GM19438 (cell line): ENCODE results near the gene PRKCE.

Source experiments
- ATAC-seq: cut with Tn5 transposase; IDR thresholded peaks from one replicate; pipeline ENCODE4 v1.9.1; 2021; ENCODE audit warnings: low read depth; ENCODE audit not compliant: unreplicated experiment

Gene PRKCE

DNA sequence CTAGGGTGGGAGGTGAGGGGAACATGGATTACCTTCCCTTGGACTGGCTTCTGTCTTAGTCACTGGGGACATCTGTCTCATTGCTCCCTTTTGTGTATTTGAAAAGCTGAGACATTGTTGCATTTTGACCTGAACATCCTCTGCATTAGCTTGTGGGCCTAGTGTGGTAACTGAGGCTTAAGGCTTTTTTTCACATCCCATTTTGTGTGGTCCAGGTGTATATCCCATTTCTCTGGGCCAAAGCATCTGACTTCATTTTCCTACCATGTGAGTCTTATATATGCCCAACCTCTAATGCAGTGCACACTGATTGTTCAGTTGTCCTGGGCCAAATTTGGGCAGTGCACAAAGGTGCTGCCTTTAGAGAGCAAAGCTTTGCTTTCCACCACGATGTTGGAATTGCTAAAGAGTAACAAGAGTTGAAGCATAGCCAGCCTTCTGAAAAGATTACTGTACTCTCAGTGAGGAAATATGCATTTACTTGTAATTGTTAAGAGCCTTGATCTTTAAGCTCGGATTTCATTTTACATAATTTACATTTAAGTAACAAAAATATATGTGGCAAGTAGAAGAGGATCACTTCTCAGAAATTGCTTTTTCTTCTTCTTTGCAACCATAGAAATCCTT is 13.3 kb downstream of the PRKCE start:
- no peak for ATAC-seq

DNA sequence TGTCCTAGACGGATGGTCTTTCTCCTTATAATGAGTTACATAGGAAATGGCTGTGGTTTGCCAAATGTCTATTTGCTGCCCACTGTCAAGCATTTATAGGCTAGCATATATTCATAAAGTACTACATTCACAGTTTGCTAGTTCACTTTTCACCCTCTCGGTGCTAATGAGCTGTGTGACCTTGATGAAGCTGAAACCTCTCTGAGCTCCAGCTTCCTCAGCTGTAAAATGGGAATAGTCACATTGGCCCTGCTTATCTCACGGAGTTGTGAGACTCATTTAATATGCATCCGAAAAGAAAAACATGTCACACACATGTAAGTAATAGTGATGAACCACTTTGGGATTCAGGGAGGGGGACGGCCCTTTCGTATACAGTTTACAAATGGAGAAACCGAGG is 17.0 kb downstream of the PRKCE start:
- ATAC-seq = no peak

DNA sequence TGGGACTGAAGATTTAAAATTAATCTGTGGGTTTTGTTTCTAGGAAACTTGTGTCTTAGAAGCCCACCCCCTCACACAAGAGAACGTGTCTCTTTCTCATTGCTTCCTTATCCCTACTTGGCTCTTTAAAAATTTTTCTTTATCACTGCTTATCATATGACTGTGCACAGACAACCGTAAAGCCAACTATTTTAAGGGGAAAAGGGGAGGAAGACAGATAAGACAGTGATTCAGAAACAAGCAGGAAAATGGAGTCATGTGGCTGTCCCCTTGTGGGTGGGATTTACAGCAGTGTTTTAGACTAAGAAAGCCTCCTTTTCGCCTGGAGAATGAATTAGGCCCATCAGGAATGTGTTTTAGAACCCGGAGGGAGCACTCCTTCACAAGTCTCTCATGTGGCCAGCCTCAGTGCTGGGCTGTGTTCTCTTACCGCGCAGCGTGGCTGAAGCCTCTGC is 17.6 kb downstream of the PRKCE start:
- no peak for ATAC-seq

DNA sequence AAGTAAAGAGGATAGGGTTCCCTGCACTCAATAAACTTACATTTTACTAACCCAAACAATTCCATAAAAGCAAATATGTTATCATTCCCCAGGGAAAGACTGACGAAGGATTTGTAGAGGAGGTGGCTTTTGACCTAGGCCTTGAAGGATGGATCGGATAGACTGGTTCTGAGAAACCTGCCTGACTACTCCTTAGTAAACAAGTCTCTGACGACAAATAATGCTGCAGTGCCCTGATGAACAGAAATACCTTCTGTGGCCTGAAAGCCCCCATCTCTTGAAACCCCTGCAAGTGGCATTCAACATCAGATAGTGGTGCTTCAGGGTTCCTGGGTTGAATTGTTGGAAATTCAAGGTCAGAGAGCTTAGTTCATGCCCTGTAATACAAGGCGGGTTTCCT is 19.2 kb downstream of the PRKCE start:
- ATAC-seq = no peak

DNA sequence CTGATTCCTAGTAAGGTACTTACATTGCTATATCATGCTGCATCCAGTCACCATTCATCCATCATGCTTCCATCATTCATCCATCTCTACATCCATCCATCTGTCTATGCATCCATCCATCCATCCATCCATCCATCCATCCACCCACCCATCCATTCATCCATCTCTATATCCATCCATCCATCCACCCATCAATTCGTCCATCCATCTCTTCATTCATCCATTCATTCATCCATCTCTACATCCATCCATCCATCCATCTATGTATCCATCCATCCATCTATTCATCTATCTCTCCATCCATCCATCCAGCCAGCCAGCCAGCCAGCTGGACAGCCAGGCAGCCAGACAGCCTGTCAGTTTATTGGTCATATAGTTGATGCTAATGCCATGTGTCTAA is 20.7 kb downstream of the PRKCE start:
- ATAC-seq = no peak

DNA sequence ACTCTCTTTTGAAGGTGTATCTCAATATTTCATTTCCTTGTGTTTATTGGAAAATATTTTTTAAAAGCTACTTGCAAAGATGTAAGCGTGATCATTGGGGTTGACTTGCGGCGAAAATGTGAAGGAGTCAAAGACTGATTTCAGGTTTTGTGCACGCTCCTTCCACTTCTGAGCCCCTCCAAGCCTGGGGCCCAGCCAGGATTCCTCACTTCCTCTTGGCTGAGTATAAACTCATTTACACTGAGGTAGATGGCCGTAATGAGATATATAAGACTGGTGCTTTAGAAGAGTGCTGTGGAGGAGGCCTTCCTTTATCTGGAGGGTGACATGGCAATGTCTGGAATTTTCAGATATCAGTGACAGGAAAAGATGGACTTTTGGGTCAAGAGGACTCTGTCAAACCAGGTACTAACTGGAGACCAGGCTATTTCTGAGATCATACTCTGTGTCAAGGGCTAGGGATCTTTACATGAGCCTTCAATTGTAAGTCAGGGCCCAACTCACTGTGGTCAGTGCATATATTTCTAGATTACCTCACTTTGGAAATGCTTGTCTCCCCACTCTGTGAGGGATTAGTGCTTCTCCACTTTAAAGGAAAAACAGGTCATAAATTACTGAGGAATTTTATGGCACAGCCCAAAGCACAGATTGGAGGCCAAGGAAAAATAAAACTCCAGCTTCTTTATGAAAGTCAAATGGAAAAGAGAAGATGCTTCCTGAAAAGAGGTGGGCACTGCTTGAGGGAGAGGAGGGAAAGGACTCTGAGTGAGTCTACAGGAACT is 22.8 kb downstream of the PRKCE start:
- ATAC-seq = no peak

DNA sequence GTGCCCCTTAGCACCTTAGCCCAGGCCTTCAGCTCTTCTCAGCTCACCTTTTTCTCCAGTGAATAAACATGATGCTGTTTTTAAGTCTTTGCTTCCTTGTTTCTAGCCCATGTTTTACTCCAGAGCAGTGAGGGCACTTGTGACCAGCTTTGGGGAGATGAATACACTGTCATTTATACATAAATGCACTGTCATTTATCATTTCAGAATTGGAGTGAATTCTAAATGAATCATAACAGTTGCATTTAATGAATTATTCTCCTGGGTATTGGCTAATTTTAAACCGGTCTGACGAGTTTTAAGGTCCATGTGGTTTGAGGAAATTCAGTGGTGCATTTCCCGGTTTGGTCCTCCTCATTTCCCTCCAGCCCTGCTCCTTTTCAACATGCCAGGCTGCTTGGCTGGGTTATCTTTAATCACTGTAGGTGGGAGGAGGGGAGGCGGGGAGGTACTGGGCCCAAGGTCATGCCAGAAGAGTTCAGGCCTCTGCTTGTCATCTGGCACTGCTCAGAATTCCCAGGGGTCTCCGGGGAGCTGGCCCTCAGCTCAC is 23.9 kb downstream of the PRKCE start:
- ATAC-seq = no peak

DNA sequence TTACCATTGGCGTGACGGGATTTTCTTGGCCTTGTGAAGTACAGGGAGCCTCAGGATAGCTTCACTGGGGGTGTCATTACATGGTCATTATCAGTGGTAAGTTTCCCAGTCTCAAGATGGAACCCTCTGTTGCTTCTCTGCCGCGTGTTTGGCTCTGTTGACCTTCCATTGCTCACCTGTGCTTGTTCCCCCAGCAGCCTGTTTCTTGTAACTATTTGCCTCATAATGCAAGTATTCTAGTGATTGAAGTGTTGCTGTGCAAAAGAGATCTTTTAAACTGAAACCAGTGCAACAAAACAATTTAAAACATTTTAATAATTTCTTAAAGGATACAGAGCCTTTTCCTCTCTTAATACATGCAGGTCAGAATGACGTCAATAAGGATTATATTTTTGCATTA is 24.6 kb downstream of the PRKCE start:
- no peak for ATAC-seq

DNA sequence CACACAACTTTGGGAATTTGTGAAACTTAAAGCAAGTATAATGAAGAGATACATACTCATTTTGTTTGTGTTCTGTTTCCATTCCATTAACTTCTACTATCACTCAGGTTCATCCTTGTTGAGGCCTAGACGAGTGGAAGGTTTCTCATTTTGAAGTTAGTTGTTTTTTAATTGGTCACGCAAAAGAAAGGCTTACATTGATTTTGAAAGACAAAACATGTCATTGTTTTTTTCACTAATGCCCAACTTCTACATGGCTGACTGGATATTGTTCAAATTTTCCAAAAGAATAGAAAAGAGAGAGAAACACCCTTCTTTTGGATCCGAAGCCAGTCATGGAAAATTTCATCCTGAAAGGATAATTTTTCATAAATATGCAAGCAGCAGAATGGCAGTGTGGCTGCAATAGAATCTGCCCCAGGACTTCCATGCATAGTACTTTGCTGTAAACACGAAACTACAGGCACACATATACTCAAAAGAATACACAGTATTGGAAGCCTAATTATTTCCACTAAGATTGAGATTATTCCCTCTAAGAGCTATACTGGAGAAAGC is 27.4 kb downstream of the PRKCE start:
- no peak for ATAC-seq

DNA sequence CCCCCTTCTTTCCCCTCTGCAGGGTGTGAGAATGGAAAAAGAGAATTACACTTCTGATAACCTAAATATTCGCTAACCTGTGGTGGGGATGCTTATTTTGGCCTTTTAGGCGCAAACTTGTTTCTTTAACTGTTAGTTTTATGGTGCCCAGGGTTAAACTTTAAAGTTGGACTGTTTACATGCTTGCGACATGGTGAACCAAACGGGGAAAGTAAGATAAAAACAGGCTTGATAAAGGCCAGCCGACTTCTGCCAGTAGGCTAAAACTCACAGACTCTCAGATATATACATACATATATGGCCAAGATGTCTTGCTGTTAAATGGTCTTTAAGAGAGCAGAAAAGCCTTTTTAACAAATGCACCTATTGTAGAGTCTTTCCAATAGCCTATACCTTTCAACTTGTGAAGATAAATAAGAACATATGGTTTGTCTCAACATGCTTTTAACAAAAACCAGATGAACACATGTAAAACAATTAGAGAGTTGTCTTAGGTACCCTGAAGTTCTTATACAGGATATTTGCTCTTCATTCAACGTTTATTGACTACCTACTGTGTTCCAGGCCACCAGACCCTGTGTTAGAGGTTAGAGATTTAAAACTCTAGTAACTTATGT is 29.0 kb downstream of the PRKCE start:
- ATAC-seq = no peak

DNA sequence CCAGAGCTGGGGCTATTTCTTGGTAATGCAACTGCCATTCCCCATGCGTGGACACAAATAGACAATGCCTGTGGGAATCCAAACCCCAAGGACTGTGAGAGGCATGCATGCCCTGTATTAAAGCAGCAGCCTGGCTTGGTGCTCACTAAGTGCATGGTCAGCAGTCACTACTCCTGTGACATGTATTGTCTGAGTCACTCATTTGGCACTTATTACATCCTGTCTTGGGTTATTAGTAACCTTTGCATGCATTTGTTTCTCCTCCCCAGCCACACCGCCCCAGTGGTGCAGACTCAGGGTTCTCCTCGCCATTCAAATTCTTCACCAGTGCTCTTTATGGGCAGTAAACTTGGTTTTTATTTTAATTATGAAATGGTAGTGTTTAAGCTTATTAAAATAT is 30.2 kb downstream of the PRKCE start:
- ATAC-seq = no peak

DNA sequence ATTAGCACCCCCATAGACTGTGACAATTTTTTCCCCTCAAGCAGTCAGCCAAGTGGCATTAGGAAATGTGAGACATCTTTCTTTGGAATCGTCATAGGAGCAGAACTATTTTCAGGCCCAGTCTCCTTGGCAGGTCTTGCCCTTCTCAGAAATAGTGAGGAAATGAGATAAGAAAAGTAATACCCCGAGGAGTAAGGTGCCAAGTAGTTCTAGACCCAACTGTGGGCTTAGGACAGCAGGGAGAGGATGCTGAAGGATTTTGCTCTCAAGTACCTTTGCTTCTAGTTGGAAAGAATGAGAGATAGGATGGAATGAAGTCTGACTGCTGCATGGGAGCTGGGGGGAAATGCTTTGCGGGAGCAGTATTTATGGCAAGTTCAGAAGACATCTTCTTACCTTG is 31.8 kb downstream of the PRKCE start:
- no peak for ATAC-seq

DNA sequence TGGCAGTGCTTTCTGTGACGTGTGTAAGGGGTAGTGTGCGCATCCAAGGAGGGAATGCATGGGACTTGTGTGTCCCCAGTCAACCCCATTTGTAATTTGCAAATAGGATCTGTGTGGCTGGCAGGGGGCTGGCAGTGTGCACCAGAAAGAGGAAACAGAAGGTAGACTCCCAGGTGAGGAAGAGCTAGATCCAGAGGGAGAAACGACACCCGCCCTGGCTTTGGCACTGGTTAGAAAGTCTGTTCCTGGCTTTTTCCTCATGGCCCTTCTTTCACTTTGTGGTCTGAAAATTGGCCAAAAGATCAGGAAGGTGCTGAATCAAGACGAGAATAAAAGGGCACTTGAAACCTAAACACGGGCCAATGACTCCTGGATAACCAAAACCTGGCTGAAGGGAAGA is 33.3 kb downstream of the PRKCE start:
- ATAC-seq = no peak

DNA sequence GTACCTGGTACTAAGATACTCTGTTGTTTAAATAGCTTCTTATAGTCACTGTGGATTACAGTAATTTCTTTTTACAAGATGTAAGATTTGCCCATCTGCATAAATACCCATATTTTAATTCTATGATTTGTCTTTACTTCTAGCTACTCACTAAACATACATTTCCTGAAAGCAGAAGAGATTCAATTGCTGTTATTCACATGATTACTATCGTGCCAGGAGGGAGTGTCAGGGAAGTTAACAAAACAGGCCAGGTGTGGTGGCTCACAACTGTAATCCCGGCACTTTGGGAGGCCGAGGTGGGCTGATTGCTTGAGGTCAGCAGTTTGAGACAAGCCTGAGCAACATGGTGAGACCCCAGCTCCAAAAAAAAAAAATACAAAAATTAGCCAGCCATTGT is 33.8 kb downstream of the PRKCE start:
- ATAC-seq = no peak

DNA sequence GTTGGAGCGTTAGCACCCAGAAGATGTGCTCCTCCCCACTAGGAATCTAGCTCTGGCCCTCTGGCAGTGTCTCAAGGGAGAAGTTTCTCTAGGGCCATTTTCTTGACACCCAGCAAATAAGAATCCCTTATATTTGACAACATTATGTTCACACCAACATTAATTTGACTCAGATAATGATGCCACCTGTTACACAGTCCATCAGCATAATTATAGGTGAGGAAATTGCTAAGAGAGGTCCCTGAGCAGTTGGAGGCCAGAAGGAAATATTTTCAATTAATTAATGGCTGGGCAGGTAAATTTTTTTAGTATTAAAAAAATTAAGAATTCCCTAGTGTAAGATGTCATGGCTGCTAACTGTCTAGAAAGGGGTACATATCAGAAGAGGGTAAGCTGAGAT is 36.5 kb downstream of the PRKCE start:
- no peak for ATAC-seq

DNA sequence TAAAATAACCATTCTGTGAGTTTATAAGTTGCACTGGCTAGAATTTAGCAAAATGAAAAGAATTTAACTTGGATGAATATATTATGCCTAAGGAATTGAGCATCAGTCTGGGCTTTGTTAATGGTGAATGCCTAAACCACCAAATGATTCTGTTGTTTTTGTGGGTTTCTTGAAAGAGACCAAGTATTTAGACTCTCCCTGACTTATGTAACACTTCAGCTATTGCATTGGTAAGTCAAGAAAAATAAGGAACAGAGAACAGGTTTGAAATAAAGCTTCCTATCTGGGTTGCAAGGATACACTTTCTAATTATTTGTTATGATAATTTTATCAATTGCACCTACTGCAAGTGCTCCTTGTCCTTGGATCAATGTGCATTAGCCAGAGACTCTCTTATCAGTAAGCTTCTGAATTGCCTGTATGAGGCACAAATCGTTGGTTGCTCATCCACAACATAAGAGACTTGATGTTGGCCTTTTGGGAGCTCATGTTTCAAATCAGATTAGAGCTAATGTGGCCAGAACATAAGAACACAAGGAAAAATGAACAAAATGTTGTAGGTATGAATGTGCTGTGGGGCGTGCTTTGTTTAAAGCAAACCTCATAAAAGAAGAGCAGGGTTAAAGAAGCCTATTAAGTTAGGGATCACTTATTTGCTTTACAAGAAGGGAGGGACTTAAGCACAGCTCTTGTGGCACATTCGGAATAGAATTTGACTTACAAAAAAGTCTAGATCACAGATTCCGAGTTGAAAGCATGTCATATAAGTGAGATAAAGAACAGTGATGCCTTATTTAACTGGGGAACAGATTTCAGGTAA is 37.2 kb downstream of the PRKCE start:
- ATAC-seq = no peak

DNA sequence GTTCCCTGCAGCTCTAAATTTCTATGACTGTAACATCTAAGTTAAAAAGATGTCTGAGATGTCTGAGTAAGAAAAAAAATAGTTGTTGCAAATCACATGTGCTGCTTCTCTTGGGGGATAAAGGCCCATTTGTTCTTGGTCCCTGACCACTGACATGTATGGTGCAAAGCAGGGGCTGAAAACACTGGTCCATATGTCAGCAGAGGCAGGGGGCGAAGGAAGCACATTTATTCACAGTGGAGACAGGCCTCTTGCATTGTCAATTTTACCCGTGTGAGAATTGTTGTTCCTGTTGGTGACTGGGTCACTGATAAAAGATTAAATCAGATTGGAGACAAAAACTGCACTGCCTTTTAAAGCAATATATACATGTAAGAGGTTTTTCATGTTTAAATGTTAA is 38.8 kb downstream of the PRKCE start:
- no peak for ATAC-seq

DNA sequence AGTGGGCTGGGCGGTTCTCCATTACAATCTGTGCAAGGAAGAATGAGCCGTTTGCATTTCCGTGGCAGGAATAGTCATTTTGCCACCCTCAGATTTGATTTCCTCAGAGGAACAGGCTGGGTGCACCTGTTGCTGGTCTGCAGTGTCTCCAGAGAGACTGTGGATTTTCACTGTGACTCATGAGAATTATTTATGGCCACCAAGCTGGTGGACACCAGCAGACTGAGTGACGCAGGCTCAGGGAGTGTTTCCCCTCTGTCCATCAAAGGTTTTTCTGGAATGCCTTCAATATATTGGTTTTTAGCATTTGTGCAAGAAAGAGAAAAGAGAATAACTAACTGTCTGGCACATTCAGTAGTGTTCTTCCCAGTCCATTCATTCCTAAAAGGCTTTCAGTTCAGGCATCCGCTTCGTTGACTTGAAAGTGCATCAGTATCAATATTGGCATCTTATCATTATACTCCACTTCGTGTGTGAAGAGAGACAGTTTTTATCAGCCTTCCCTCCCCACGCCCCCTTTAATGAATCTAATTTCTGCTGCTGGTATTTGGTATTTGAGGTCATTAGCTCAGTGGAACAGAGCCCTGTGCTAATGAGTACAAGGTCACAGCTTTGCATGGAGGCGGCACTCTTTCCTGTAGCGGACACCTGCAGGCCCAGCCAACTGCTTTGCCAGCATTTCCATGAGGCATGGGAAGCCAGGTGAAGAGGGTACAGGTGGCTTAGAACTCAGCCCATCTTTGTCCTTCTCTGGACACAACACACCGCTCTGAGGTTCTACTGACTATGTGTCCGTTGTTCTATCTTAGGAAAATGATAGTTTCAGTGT is 39.9 kb downstream of the PRKCE start:
- ATAC-seq = peak; percentile 78

DNA sequence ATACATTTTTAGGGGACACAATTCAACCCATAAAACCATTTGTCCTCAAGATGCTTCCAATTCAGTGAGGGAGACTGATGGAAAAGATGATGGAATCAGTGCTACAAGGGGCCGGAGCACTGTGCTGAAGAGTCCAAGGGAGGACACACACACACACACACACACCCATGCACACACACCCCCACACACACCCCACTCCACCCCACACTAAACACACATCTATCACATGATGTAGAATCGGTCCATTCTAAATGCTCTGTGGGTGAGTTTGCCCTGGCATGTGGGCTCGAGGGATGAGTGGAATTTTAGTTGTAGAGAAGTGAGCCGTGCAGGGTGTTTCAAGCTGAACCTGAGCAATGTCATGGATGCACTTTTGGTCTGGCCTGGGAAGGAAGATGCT is 41.1 kb downstream of the PRKCE start:
- ATAC-seq = no peak
